K562 (cell line): ENCODE results near the gene POC1B.

Experiments used
- ZNF212 ChIP-seq: fragments of 450-650 bp; formaldehyde crosslinking; IDR thresholded peaks from 2 replicates; pipeline ENCODE4 v1.4.0; 2020; ENCODE audit warnings: mild to moderate bottlenecking
- TF ChIP-seq, protein P1 (sequence below): fragments of 250-450 bp; sonication (Bioruptor Pico); IDR thresholded peaks from 2 replicates; pipeline ENCODE4 v1.5.0; 2021

DNA sequence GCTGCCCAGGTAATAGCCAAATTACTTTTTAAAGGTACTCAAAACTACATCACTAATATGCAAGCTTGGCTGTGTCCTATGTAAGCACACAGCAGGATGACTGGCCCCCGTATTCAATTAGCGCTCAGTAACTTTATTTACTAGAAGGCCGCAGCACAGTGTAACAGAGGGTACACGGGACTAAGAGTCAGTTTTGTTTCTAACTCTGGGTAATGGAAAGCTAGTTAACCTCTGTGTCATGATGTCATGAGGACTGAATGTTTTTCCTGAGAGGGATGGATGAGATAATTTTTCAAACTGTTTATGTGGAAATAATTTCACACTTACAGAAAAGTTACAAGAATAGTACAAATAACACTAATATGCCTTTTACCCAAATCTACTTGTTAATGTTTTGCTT lies 28.4 kb downstream of the POC1B start:
- TF ChIP-seq, protein P1, sequence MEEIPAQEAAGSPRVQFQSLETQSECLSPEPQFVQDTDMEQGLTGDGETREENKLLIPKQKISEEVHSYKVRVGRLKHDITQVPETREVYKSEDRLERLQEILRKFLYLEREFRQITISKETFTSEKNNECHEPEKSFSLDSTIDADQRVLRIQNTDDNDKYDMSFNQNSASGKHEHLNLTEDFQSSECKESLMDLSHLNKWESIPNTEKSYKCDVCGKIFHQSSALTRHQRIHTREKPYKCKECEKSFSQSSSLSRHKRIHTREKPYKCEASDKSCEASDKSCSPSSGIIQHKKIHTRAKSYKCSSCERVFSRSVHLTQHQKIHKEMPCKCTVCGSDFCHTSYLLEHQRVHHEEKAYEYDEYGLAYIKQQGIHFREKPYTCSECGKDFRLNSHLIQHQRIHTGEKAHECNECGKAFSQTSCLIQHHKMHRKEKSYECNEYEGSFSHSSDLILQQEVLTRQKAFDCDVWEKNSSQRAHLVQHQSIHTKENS (CRISPR knock-in tag): no peak
- no peak for TF ChIP-seq ZNF212 (CRISPR knock-in tag)
